WTC11 (cell line): ENCODE results near the gene NFATC3.

ENCODE experiments used
- CTCF ChIP-seq: fragments of 200-600 bp; IDR thresholded peaks from 2 replicates; pipeline ENCODE4 v1.8.0; 2022; ENCODE audit warnings: antibody characterized with exemption
- FOXK1 ChIP-seq: sonication (generic); formaldehyde crosslinking; IDR thresholded peaks from 2 replicates; pipeline ENCODE4 v1.8.0; 2022; ENCODE audit warnings: mild to moderate bottlenecking, moderate library complexity, missing genetic modification reagents
- KAT7 ChIP-seq: sonication (generic); formaldehyde crosslinking; IDR thresholded peaks from 2 replicates; pipeline ENCODE4 v1.8.1; 2023; ENCODE audit warnings: missing genetic modification reagents, mild to moderate bottlenecking, borderline replicate concordance
- STAT6 ChIP-seq: sonication (generic); formaldehyde crosslinking; conservative IDR thresholded peaks from 2 replicates; pipeline ENCODE4 v1.8.1; 2023; ENCODE audit warnings: mild to moderate bottlenecking, low read depth, missing genetic modification reagents, moderate library complexity
- USF2 ChIP-seq: sonication (generic); formaldehyde crosslinking; IDR thresholded peaks from 2 replicates; pipeline ENCODE4 v1.8.1; 2023; ENCODE audit warnings: mild to moderate bottlenecking, missing genetic modification reagents, moderate library complexity

GRCh38 chr16:68226116-68226515 is 140.9 kb downstream of the NFATC3 start:
- no peak for TF ChIP-seq USF2 (CRISPR knock-in tag)
- no peak for TF ChIP-seq CTCF
- no peak for TF ChIP-seq FOXK1
- no peak for TF ChIP-seq KAT7
- TF ChIP-seq STAT6 (CRISPR knock-in tag), result no peak
